ENCODE results near the gene C2orf42.
"Not testable (repeated sequence)": the region's sequence is repeated elsewhere in the genome, so short reads cannot be mapped to it uniquely, and the experiment has no call there.

C2orf42 gene

DNA sequence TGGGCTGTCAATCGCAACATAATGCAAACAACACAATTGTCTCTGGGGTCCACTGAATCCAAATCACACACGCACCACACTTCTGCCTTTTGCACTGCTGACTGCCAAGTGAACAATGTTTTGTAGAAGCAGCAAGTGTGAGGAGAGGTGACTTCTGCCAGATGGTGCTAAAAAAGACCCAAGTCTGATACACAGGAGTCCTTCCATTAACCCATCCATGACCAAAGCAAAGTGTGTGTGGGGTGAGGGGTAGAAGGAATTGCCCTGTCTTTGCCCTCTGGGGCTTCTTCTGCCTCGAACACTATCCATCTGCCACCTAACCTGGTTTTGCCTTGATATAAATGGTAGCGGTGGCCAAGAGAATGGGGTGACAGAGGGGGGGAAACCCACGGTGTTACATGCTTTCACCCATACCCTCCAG is 50.0 kb downstream of the C2orf42 start:
- Histone ChIP-seq H3K27me3 (ENCODE audit: control insufficient read depth, insufficient read depth, low read length) (no peaks in the 10 kb centered on the region), H3K4me1 (ENCODE audit: control insufficient read depth, insufficient read depth, low read length) (peaks cover 26% of the 10 kb centered on the region), H3K36me3 (ENCODE audit: control insufficient read depth, insufficient read depth, low read length) (no peaks in the 10 kb centered on the region), H3K9me3 (ENCODE audit: control insufficient read depth, low read length) (no peaks in the 10 kb centered on the region), H3K9ac (ENCODE audit: low read length) (peak overlapping the region; percentile 98), H3K4me3 (ENCODE audit: low read length) (peak overlapping the region; percentile 11)

DNA sequence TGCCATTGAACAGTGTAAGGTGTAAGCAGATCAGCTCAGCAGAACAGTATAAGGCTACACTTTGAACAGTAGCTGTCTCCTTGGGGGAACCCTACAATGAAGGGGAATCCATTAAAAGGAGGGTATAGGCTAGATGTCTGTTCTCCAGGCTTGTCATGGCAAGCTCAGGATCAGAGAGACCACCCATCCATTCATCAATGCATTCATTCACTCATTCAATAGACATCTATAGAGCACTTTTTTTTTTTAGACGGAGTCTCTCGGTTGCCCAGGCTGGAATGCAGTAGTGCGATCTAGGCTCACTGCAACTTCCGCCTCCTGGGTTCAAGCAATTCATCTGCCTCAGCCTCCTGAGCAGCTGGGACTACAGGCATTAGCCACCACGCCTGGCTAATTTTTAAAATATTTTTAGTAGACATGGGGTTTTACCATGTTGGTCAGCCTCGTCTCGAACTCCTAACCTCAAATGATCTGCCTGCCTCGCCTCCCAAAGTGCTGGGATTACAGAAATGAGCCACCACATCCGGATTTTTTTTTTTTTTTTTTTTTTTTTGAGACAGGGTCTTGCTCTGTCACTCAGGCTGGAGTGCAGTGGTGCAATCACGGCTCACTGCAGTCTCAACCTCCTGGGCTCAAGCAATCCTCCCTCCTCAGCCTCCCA is 56.4 kb downstream of the C2orf42 start:
- H3K9me3 ChIP-seq (ENCODE audit: control insufficient read depth, low read length); H3K9ac ChIP-seq (ENCODE audit: low read length): not testable (repeated sequence)
- peaks cover 29% of the 10 kb centered on the region for H3K4me1 ChIP-seq (ENCODE audit: control insufficient read depth, insufficient read depth, low read length)

DNA sequence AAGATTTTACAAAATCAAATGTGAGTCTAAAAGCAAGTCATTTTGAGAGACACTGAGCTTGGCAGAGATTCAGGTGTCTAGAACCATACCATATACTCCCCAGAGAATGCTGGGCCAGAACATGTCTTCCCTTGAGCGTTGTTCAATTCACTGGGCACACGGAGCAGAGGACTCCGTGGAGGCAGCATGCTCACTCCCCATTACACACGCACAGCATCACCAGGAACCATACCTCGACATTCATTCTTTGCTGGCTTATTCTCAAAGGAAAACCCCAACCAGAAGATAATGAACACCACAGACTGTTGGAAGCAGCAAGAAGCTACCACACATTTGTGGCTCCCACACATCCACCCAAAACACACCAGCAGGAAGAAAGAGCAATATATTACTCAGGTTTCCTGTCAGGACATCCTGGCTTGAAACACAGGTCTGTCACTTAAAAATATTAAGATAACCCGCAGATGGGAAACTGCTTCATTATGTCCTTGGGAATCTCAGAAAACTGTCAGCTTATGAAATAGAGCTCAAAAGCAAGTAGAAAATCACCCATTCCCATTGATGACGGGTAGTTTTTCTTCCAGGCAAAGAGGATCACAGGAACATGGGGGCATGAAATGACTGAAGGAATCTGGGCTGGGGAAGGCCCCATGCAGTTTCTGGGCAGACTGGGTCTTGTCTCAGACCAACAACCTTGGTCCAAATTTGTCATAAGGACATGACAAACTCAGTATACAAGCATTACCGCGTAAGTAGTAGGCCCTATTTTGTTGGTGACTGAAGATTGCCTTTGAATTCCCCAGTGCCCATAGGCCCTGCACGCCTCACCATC is 57.1 kb downstream of the C2orf42 start:
- Histone ChIP-seq H3K4me1 (ENCODE audit: control insufficient read depth, insufficient read depth, low read length) (peaks cover 29% of the 10 kb centered on the region), H3K9ac (ENCODE audit: low read length) (no peak overlapping the region), H3K9me3 (ENCODE audit: control insufficient read depth, low read length) (no peaks in the 10 kb centered on the region), H3K4me3 (ENCODE audit: low read length) (no peak overlapping the region), H3K36me3 (ENCODE audit: control insufficient read depth, insufficient read depth, low read length) (no peaks in the 10 kb centered on the region), H3K27me3 (ENCODE audit: control insufficient read depth, insufficient read depth, low read length) (no peaks in the 10 kb centered on the region)

More for the DNA sequence above, 56.4 kb downstream of the C2orf42 start:
- not testable (repeated sequence) for H3K4me3 ChIP-seq (ENCODE audit: low read length); H3K36me3 ChIP-seq (ENCODE audit: control insufficient read depth, insufficient read depth, low read length); H3K27me3 ChIP-seq (ENCODE audit: control insufficient read depth, insufficient read depth, low read length)

DNA sequence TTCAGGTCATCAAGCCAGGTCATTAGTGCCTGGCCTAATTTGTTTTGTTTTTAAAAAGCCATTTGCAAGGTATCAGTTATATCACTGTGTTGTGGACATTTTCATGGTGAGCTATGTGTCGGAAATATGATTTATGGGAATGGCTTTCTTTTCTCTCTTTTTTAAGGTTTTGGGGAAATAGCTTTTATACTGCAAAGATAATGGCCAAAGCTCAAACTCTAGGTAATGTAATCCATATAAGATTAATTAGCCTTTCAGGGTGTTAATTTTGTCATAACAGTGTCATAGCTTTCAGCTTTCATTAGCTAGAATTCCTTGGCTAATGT is 57.7 kb downstream of the C2orf42 start:
- Histone ChIP-seq H3K9ac (ENCODE audit: low read length) (peak overlapping the region; percentile 78), H3K4me1 (ENCODE audit: control insufficient read depth, insufficient read depth, low read length) (peaks cover 29% of the 10 kb centered on the region), H3K27me3 (ENCODE audit: control insufficient read depth, insufficient read depth, low read length) (no peaks in the 10 kb centered on the region)

DNA sequence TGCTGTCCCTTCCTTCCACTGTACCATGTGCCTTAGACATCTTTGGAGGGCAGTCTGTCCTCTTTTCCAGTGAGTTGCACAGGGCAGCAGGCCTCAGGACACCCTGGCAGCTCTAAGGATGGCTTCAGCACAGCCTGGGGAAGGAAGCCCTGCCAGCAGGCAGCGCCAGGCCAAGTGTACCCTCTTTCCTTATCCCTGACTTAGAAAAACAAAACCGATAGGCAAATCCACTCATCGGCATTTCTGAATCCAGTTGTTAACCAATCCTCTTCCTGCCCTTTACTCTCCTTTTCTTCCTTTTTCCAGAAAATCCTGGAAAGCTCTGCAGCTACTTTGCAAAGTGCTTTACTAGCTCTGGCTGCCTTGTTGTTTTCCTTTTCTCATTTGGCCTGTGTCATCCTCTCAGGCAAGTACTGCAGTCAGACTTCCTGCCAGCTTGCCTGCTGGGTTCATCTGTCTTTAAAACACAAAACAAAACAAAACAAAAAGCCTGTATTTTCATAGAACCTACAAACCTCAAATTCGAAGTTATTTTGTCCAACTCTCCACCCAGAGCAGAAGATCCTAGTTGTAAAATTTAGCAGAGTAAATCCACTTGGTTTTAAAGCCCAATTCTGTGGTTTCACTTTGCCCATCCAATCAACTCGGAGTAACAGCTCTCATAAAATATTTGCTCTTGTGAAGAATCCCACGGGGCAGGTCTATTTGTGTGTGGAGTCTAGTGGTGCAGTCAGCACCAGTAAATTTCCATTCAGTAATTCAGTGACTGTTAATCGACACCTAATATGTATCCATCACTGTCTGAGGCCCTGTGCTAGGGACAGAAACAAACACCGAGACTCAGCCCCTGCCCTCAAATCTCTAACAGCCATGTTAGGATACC is 58.3 kb downstream of the C2orf42 start:
- Histone ChIP-seq H3K9me3 (ENCODE audit: control insufficient read depth, low read length) (no peaks in the 10 kb centered on the region), H3K36me3 (ENCODE audit: control insufficient read depth, insufficient read depth, low read length) (no peaks in the 10 kb centered on the region), H3K4me3 (ENCODE audit: low read length) (peak overlapping the region; percentile 47), H3K9ac (ENCODE audit: low read length) (peak overlapping the region; percentile 78), H3K27me3 (ENCODE audit: control insufficient read depth, insufficient read depth, low read length) (no peaks in the 10 kb centered on the region), H3K4me1 (ENCODE audit: control insufficient read depth, insufficient read depth, low read length) (peaks cover 29% of the 10 kb centered on the region)

More for the DNA sequence above, 57.7 kb downstream of the C2orf42 start:
- peak overlapping the region; percentile 47 for H3K4me3 ChIP-seq (ENCODE audit: low read length)
- no peaks in the 10 kb centered on the region for H3K9me3 ChIP-seq (ENCODE audit: control insufficient read depth, low read length)
- H3K36me3 ChIP-seq (ENCODE audit: control insufficient read depth, insufficient read depth, low read length) = no peaks in the 10 kb centered on the region

DNA sequence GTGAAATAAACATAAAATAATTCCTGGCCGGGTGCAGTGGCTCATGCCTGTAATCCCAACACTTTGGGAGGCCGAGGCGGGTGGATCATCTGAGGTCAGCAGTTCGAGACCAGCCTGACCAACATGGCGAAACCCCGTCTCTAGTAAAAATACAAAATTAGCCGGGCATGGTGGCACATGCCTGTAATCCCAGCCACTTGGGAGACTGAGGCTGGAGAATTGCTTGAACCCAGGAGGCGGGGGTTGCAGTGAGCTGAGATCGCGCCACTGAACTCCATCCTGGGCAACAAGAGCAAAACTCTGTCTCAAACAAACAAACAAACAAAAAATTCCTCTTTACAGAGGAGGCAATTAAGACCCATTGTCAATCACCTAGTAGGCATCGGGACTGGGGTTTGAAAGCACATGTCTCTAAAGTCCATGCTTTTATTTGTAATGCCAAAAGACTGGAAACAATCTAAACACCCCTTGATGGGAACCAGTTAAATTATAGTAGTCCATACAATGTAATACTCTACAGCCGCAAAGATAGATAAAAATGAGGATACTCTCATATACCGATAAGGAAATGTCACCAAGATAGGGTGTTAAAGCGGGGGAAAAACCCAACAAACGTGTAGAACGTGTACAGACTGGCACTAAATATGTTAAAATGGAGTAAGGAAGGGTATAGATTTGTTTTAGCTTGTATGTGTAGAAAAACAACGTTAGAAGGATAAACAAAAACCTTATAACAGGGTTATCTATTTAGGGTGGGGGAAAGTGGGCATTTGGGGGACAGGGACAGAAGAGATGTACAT is 59.3 kb downstream of the C2orf42 start:
- not testable (repeated sequence) for H3K36me3 ChIP-seq (ENCODE audit: control insufficient read depth, insufficient read depth, low read length); H3K9me3 ChIP-seq (ENCODE audit: control insufficient read depth, low read length); H3K4me3 ChIP-seq (ENCODE audit: low read length); H3K27me3 ChIP-seq (ENCODE audit: control insufficient read depth, insufficient read depth, low read length)
- Histone ChIP-seq H3K9ac (ENCODE audit: low read length) (peak overlapping the region; percentile 78), H3K4me1 (ENCODE audit: control insufficient read depth, insufficient read depth, low read length) (peaks cover 29% of the 10 kb centered on the region)

DNA sequence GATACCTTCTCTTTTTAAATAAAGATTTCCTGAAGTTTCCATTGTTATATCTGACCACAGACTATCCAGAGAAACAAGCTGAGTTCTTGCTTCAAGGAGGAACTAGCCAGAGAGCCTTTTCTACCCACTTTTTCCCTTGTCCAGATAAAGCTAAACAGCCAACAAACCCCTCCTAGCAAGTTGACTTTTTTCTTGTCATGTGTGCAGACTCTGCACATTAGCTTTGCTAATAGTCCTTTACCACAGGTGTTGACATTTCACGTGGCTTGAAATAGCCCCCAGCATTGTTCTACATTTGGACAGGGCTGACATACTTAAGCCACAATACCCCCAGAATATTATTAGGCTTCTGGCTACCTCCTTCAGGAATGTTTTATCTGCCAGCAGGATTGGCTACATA is 62.8 kb downstream of the C2orf42 start:
- Histone ChIP-seq H3K4me3 (ENCODE audit: low read length) (no peak overlapping the region), H3K36me3 (ENCODE audit: control insufficient read depth, insufficient read depth, low read length) (no peaks in the 10 kb centered on the region), H3K9ac (ENCODE audit: low read length) (no peak overlapping the region), H3K4me1 (ENCODE audit: control insufficient read depth, insufficient read depth, low read length) (peaks cover 27% of the 10 kb centered on the region), H3K27me3 (ENCODE audit: control insufficient read depth, insufficient read depth, low read length) (no peaks in the 10 kb centered on the region), H3K9me3 (ENCODE audit: control insufficient read depth, low read length) (no peaks in the 10 kb centered on the region)

DNA sequence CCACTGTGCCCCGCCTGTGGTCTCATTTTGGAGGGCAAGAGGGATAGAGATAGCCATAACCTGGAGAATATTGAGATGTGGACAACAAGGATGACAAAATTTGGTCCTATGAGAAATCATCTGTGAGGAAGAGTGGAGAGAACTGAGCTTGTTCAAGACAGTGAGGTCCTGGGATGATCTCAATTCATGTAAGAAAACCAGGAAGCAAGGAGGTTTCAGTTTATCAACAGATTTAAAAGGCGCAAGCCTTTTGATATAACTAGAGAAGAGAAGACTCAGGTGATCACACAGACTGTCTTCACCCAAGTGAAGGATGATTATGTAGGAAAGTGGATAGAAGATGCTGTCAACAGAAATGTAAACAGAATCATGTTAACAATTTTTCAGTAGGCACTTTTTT is 64.4 kb downstream of the C2orf42 start:
- H3K36me3 ChIP-seq (ENCODE audit: control insufficient read depth, insufficient read depth, low read length) = no peaks in the 10 kb centered on the region
- peaks cover 14% of the 10 kb centered on the region for H3K4me1 ChIP-seq (ENCODE audit: control insufficient read depth, insufficient read depth, low read length)
- peak overlapping the region; percentile 15 for H3K9ac ChIP-seq (ENCODE audit: low read length)
- no peaks in the 10 kb centered on the region for H3K27me3 ChIP-seq (ENCODE audit: control insufficient read depth, insufficient read depth, low read length)
- no peaks in the 10 kb centered on the region for H3K9me3 ChIP-seq (ENCODE audit: control insufficient read depth, low read length)
- no peak overlapping the region for H3K4me3 ChIP-seq (ENCODE audit: low read length)

DNA sequence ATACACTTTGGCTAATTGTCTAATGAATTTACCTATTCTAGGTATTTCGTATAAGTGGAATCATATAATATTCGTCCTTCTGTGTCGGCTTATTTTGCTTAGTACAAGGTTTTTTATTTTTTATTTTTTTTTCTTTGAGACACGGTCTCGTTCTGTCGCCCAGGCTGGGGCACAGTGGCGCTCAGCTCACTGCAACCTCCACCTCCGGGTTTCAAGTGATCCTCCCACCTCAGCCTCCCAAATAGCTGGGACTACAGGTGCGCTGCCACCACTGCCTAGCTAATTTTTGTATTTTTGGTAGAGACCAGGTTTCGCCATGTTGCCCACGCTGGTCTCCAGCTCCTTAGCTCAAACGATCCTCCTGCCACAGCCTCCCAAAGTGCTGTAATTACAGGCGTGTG is 65.3 kb downstream of the C2orf42 start:
- Histone ChIP-seq H3K27me3 (ENCODE audit: control insufficient read depth, insufficient read depth, low read length) (no peaks in the 10 kb centered on the region), H3K4me3 (ENCODE audit: low read length) (peak overlapping the region; percentile 92), H3K4me1 (ENCODE audit: control insufficient read depth, insufficient read depth, low read length) (peaks cover 14% of the 10 kb centered on the region), H3K9ac (ENCODE audit: low read length) (peak overlapping the region; percentile 95), H3K9me3 (ENCODE audit: control insufficient read depth, low read length) (no peaks in the 10 kb centered on the region), H3K36me3 (ENCODE audit: control insufficient read depth, insufficient read depth, low read length) (no peaks in the 10 kb centered on the region)

DNA sequence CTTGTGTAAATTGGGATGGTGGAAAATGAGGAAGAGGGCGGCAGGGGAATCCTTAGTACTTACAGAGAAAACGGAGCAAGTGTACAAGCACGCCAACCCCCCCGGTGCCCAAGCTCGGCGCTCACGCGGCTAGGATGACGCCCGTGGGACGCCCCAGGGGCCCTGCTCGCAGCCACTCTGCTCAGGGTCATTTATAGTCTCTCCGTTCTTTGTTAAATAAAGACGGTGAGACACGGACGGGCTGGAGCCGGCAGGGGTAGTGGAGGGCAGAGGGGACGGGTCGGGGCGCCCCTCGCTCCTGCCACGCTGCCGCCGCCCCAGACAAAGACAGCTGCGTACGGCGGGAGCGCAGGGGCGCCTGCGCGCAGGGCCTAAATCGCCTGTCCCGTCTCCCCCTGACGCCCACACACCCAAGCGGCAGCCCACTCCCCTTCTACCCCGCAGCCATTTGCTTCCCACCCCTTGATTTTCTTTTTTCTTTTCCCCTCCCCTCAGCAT is 65.8 kb downstream of the C2orf42 start:
- Histone ChIP-seq H3K9me3 (ENCODE audit: control insufficient read depth, low read length) (no peaks in the 10 kb centered on the region), H3K4me3 (ENCODE audit: low read length) (peak overlapping the region; percentile 92), H3K27me3 (ENCODE audit: control insufficient read depth, insufficient read depth, low read length) (no peaks in the 10 kb centered on the region), H3K9ac (ENCODE audit: low read length) (peak overlapping the region; percentile 95), H3K4me1 (ENCODE audit: control insufficient read depth, insufficient read depth, low read length) (peaks cover 14% of the 10 kb centered on the region), H3K36me3 (ENCODE audit: control insufficient read depth, insufficient read depth, low read length) (no peaks in the 10 kb centered on the region)

DNA sequence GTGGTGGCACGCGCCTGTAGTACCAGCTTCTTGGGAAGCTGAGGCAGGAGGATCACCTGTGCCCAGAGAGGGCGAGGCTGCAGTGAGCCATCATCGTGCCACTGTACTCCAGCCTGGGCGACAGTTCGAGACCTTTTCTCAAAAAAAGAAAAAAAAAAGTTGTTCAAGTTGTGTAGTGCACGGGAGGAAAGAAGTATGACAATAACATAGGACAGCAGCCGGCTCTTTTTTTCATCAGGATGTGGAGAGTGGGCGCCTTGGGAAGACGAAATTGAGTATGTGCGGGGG is 67.0 kb downstream of the C2orf42 start:
- H3K9me3 ChIP-seq (ENCODE audit: control insufficient read depth, low read length) = no peaks in the 10 kb centered on the region
- H3K4me1 ChIP-seq (ENCODE audit: control insufficient read depth, insufficient read depth, low read length) = peaks cover 18% of the 10 kb centered on the region
- H3K4me3 ChIP-seq (ENCODE audit: low read length) = peak overlapping the region; percentile 92
- H3K9ac ChIP-seq (ENCODE audit: low read length) = peak overlapping the region; percentile 95
- no peaks in the 10 kb centered on the region for H3K27me3 ChIP-seq (ENCODE audit: control insufficient read depth, insufficient read depth, low read length)
- H3K36me3 ChIP-seq (ENCODE audit: control insufficient read depth, insufficient read depth, low read length) = no peaks in the 10 kb centered on the region

Data from mucosa of stomach (tissue), 1 donor.